ENCODE results near the gene NLRC5.

GRCh38 chr16:57132470-57132869 is 143.1 kb downstream of the NLRC5 start:
- TF ChIP-seq CTCF (IDR thresholded peaks at IDR 0.05; ENCODE audit: extremely low read depth in 1 of 2, insufficient read depth in 1 of 2, low read depth in 1 of 2, low read length in 2 of 2): no peak
- no peak for TF ChIP-seq POLR2AphosphoS5 (IDR thresholded peaks at IDR 0.05; ENCODE audit: insufficient read depth, low read depth, low read length)
- no peak for TF ChIP-seq POLR2A (IDR thresholded peaks at IDR 0.05; ENCODE audit: low read depth, low read length)
- TF ChIP-seq EZH2 (IDR thresholded peaks at IDR 0.05; ENCODE audit: borderline replicate concordance, low read depth, low read length, severe bottlenecking): no peak
- no peak for TF ChIP-seq FOS (IDR thresholded peaks at IDR 0.05; ENCODE audit: borderline replicate concordance, insufficient read depth, low read length)
- no peak for TF ChIP-seq JUN (IDR thresholded peaks at IDR 0.05; ENCODE audit: borderline replicate concordance, insufficient read depth, insufficient read length, low read depth)
- TF ChIP-seq MAX (IDR thresholded peaks at IDR 0.05; ENCODE audit: insufficient read depth, insufficient read length): no peak

All from endothelial cell of umbilical vein (primary cell).